B cell (primary cell): ENCODE measurements around the gene USH2A. TPM values are rescaled to one million over a fixed set of nuclear protein-coding genes. Genes with fewer than 3 reads are reported as not detected.

ENCODE experiments used
- ATAC-seq: fragments of 200-7000 bp; cut with Tn5 transposase; one replicate; pipeline ENCODE4 v1.10.0; 2021; ENCODE audit warnings: low read depth, mild to moderate bottlenecking, moderate number of reproducible peaks, moderate library complexity
- CTCF ChIA-PET: fragments of 350-600 bp; sonication (Branson Sonifier 250); formaldehyde crosslinking; loops from one replicate; lab custom pipeline; 2021; ENCODE audit warnings: antibody characterized with exemption, inconsistent platforms; lab: Charles Lee
- POLR2A ChIA-PET: fragments of 350-600 bp; sonication (Branson Sonifier 250); formaldehyde crosslinking; loops from one replicate; lab custom pipeline; 2021; ENCODE audit warnings: antibody characterized with exemption; lab: Charles Lee
- DNase-seq: peaks from one replicate; pipeline ENCODE4 v3.0.0; 2013
- H2AFZ ChIP-seq: 2 replicates; pipeline ENCODE4 v1.6.1; 2012; ENCODE audit warnings: mild to moderate bottlenecking, low read depth, low read length; ENCODE audit not compliant: insufficient read depth, poor library complexity, severe bottlenecking
- H3K27ac ChIP-seq, 2 donors: 1 replicate in 1 of 2; 2 replicates in 1 of 2; pipeline ENCODE4 v1.5.1; 2012 to 2013; ENCODE audit warnings: low read length in 2 of 2, mild to moderate bottlenecking in 2 of 2, moderate library complexity in 1 of 2
- H3K27me3 ChIP-seq, 4 experiments: fragments of 200-600 bp in 1 of 4; sonication (generic) in 1 of 4; replicated peaks in 1 of 4; 1 replicate in 2 of 4; 2 replicates in 2 of 4; pipeline versions ENCODE4 v1.6.1 to v1.7.0; 2013 to 2016; ENCODE audit warnings: low read length in 3 of 4, mild to moderate bottlenecking in 2 of 4, mixed read lengths in 1 of 4, moderate library complexity in 1 of 4; ENCODE audit not compliant: insufficient read depth in 4 of 4, control insufficient read depth in 3 of 4; ENCODE audit errors: control extremely low read depth in 1 of 4
- H3K36me3 ChIP-seq, 2 experiments: replicated peaks in 1 of 2; 1 replicate in 1 of 2; 2 replicates in 1 of 2; pipeline versions ENCODE4 v1.6.1 to v1.7.1; 2013; ENCODE audit warnings: low read length in 1 of 2; ENCODE audit not compliant: insufficient read depth in 2 of 2, control insufficient read depth in 1 of 2; ENCODE audit errors: control extremely low read depth in 1 of 2, extremely low read depth in 1 of 2
- H3K4me1 ChIP-seq, 2 donors: fragments of 200-600 bp in 1 of 2; sonication (generic) in 1 of 2; 1 replicate in 1 of 2; 2 replicates in 1 of 2; pipeline versions ENCODE4 v1.5.1 to v1.6.1; 2013 to 2017; ENCODE audit warnings: low read length in 2 of 2; ENCODE audit not compliant: control insufficient read depth in 2 of 2, insufficient read depth in 2 of 2
- H3K4me2 ChIP-seq: replicated peaks from 2 replicates; pipeline ENCODE3; 2012; ENCODE audit warnings: mild to moderate bottlenecking, low read depth, low read length; ENCODE audit not compliant: poor library complexity, severe bottlenecking
- H3K4me3 ChIP-seq, 5 experiments: fragments of 200-600 bp in 1 of 5; sonication (generic) in 1 of 5; 1 replicate in 3 of 5; 2 replicates in 2 of 5; pipeline versions ENCODE4 v1.5.1 to v1.7.0; 2011 to 2016; ENCODE audit warnings: low read length in 4 of 5, mild to moderate bottlenecking in 4 of 5, low read depth in 2 of 5, control low read depth in 1 of 5, moderate library complexity in 1 of 5; ENCODE audit not compliant: insufficient read depth in 1 of 5; ENCODE audit errors: control extremely low read depth in 1 of 5, extremely low read depth in 1 of 5
- H3K79me2 ChIP-seq: fragments of 200-600 bp; sonication (generic); one replicate; pipeline ENCODE4 v1.6.0; 2016; ENCODE audit warnings: low read length; ENCODE audit not compliant: control insufficient read depth, insufficient read depth
- H3K9ac ChIP-seq: fragments of 200-600 bp; sonication (generic); 2 replicates; pipeline ENCODE4 v1.6.1; 2017; ENCODE audit warnings: mild to moderate bottlenecking, low read length, moderate library complexity
- H3K9me3 ChIP-seq, 3 donors: one replicate each; pipeline versions ENCODE4 v1.6.1 to v1.7.1; 2013; ENCODE audit warnings: low read length in 2 of 3; ENCODE audit not compliant: control insufficient read depth in 2 of 3, insufficient read depth in 1 of 3; ENCODE audit errors: control extremely low read depth in 1 of 3
- H4K20me1 ChIP-seq: 2 replicates; pipeline ENCODE4 v1.6.0; 2012; ENCODE audit warnings: mild to moderate bottlenecking, low read length; ENCODE audit not compliant: insufficient read depth, control insufficient read depth, poor library complexity, severe bottlenecking
- H3K27ac Mint-ChIP-seq: one replicate; pipeline ENCODE4 v1.8.0; 2021; ENCODE audit warnings: mixed read lengths
- H3K27me3 Mint-ChIP-seq: one replicate; pipeline ENCODE4 v1.8.0; 2021; ENCODE audit warnings: mixed read lengths
- H3K4me1 Mint-ChIP-seq: one replicate; pipeline ENCODE4 v1.8.0; 2021; ENCODE audit warnings: mixed read lengths
- H3K4me3 Mint-ChIP-seq: one replicate; pipeline ENCODE4 v1.8.0; 2021; ENCODE audit warnings: mixed read lengths
- H3K9me3 Mint-ChIP-seq: one replicate; pipeline ENCODE4 v1.8.0; 2022; ENCODE audit warnings: mixed read lengths; ENCODE audit not compliant: insufficient read depth
- CTCF ChIP-seq: fragments of 200-600 bp; IDR thresholded peaks from one replicate; pipeline ENCODE4 v1.8.0; 2022; ENCODE audit warnings: antibody characterized with exemption, mild to moderate bottlenecking
- EZH2 ChIP-seq: IDR thresholded peaks from 2 replicates; pipeline ENCODE4 v1.6.1; 2012; ENCODE audit warnings: borderline replicate concordance, low read depth, mild to moderate bottlenecking, moderate library complexity, low read length; ENCODE audit not compliant: insufficient read depth, poor library complexity, severe bottlenecking
- WGBS: methylation state at CpG from one replicate; pipeline ENCODE4 v1.1.5; 2013; ENCODE audit warnings: missing lambda C conversion rate; ENCODE audit not compliant: insufficient coverage; 5-methylcytosine and 5-hydroxymethylcytosine counted together
- intact Hi-C: fragments of 100-400 bp; cut with micrococcal nuclease; formaldehyde crosslinking; loops from one replicate; pipeline ENCODE4 v1.10.0; 2022
- polyA plus RNA-seq: library from polyadenylated mRNA; depleted of rRNA; stranded (reverse); fragments of >200 nt; gene quantifications from 2 replicates; pipeline ENCODE4 v1.2.3, GENCODE V29; 2012
- total RNA-seq, 2 donors: library from RNA; stranded (reverse); fragments of 120-200 nt in 1 of 2; gene quantifications; 1 replicate in 1 of 2; 2 replicates in 1 of 2; pipeline versions ENCODE4 v1.2.3 to v1.2.4, GENCODE V29; 2013 to 2022

Gene USH2A
- total and polyA plus RNA-seq, 2 donors (not counting 1 experiment from before 2014, with no cell fraction given): 0.01 TPM; not detected in 1

DNA sequence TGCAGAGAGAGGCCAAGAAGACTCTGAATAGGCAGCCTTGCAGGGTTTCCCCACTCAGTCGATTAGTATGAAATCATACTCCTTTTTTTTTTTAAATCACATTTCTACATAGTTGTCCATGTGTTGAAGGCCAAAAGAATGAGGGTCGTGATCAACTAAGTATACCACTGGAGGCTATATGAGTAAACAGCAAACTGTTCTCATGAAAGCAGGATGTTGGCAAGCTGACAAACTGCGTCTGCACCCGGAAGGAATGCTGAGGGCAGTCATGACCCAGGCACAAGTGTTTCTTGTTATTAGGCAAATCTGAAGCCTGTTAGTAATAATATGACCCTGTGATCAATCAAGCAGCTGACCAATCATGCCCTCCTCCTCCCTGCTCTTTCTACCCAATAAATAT is 213.2 kb downstream of the USH2A start:
- 90% methylated on average over 1 of the region's 4 CpGs for whole genome bisulfite sequencing
- Mint-ChIP-seq H3K9me3 (no peaks in the 10 kb centered on the region), H3K4me1 (no peaks in the 10 kb centered on the region), H3K27me3 (no peaks in the 10 kb centered on the region), H3K27ac (no peak overlapping the region), H3K4me3 (no peak overlapping the region)
- Histone ChIP-seq H4K20me1 (no peaks in the 10 kb centered on the region), H3K9ac (no peak overlapping the region), H3K4me2 (no peak overlapping the region), H2AFZ (no peak overlapping the region), H3K4me3 (no peak overlapping the region), H3K9me3 (no peaks in the 10 kb centered on the region), H3K79me2 (no peaks in the 10 kb centered on the region), H3K27me3 (no peaks in the 10 kb centered on the region), H3K27ac (no peak overlapping the region), H3K4me1 (no peaks in the 10 kb centered on the region), H3K36me3 (no peaks in the 10 kb centered on the region)
- no peak for TF ChIP-seq CTCF
- TF ChIP-seq EZH2: no peak
- no peak for DNase-seq
- CTCF ChIA-PET: no interaction called here
- POLR2A ChIA-PET: no interaction called here
- no peak for ATAC-seq
- intact Hi-C loops: no loop called here

DNA sequence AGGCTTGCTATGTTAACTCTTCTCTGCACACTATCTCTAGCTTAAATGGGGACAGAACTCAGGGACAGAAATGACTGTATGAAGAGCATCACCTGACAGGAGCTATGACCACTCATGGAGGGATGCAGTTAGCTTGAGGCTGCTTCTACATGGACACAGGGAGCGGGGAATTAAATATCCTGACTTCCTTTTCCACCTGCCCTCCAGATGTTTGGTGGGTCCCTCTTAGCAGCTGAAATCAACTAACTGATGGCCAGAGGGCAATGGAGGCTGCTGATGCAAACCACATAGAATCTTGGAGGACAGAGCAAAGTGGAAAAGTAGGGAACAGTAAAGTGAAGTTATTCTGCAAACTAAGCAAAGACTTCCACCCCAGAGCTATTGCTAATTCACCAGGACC is 214.1 kb downstream of the USH2A start:
- intact Hi-C loops: no loop called here
- Histone ChIP-seq H3K9me3 (no peaks in the 10 kb centered on the region), H3K27me3 (no peaks in the 10 kb centered on the region), H3K4me2 (no peak overlapping the region), H4K20me1 (no peaks in the 10 kb centered on the region), H3K27ac (no peak overlapping the region), H3K9ac (no peak overlapping the region), H3K4me3 (no peak overlapping the region), H3K4me1 (no peaks in the 10 kb centered on the region), H3K36me3 (no peaks in the 10 kb centered on the region), H2AFZ (no peak overlapping the region), H3K79me2 (no peaks in the 10 kb centered on the region)
- no CpG with 5 or more reads among the region's 1 CpG for WGBS
- no peaks in the 10 kb centered on the region for H3K9me3 Mint-ChIP-seq
- no peak for TF ChIP-seq EZH2
- TF ChIP-seq CTCF: no peak
- ChIA-PET CTCF (no interaction called here), POLR2A (no interaction called here)
- no peaks in the 10 kb centered on the region for H3K27me3 Mint-ChIP-seq
- no peak for DNase-seq
- no peaks in the 10 kb centered on the region for H3K4me1 Mint-ChIP-seq
- no peak overlapping the region for H3K27ac Mint-ChIP-seq
- ATAC-seq: no peak
- H3K4me3 Mint-ChIP-seq: no peak overlapping the region
